ENCODE measurements around the gene GTF2F2.
"Not testable (repeated sequence)": the region's sequence is repeated elsewhere in the genome, so short reads cannot be mapped to it uniquely, and the experiment has no call there.

GTF2F2 gene

GRCh38 chr13:45292176-45292575 is 171.9 kb downstream of the GTF2F2 start:
- Mint-ChIP-seq H3K4me1 (ENCODE audit: low read depth) (peaks cover 9% of the 10 kb centered on the region), H3K27me3 (ENCODE audit: low read depth) (no peaks in the 10 kb centered on the region), H3K27ac (no peak overlapping the region), H3K4me3 (no peak overlapping the region), H3K9me3 (no peaks in the 10 kb centered on the region), H3K36me3 (ENCODE audit: low read depth) (peaks cover 4% of the 10 kb centered on the region)
- no peak for DNase-seq (ENCODE audit: low spot score)

- DNase-seq (ENCODE audit: low spot score) = no peak
- Mint-ChIP-seq H3K4me3 (no peak overlapping the region), H3K36me3 (ENCODE audit: low read depth) (peaks cover 3% of the 10 kb centered on the region), H3K9me3 (no peaks in the 10 kb centered on the region), H3K27ac (no peak overlapping the region), H3K4me1 (ENCODE audit: low read depth) (peaks cover 23% of the 10 kb centered on the region), H3K27me3 (ENCODE audit: low read depth) (no peaks in the 10 kb centered on the region)
Observed at GRCh38 chr13:45295536-45295935, 175.2 kb downstream of the GTF2F2 start.

- Mint-ChIP-seq H3K36me3 (ENCODE audit: low read depth) (peaks cover 3% of the 10 kb centered on the region), H3K27ac (peak overlapping the region; percentile 72), H3K4me3 (no peak overlapping the region), H3K4me1 (ENCODE audit: low read depth) (peaks cover 23% of the 10 kb centered on the region), H3K9me3 (no peaks in the 10 kb centered on the region), H3K27me3 (ENCODE audit: low read depth) (no peaks in the 10 kb centered on the region)
- DNase-seq (ENCODE audit: low spot score) = no peak
Observed at GRCh38 chr13:45296259-45296658, 175.9 kb downstream of the GTF2F2 start.

- DNase-seq (ENCODE audit: low spot score) = no peak
- no peaks in the 10 kb centered on the region for H3K9me3 Mint-ChIP-seq
- H3K36me3 Mint-ChIP-seq (ENCODE audit: low read depth) = peaks cover 3% of the 10 kb centered on the region
- peak overlapping the region; percentile 3 for H3K4me3 Mint-ChIP-seq
- no peaks in the 10 kb centered on the region for H3K27me3 Mint-ChIP-seq (ENCODE audit: low read depth)
- H3K27ac Mint-ChIP-seq = peak overlapping the region; percentile 49
- H3K4me1 Mint-ChIP-seq (ENCODE audit: low read depth) = peaks cover 23% of the 10 kb centered on the region
Observed at GRCh38 chr13:45297456-45298205, 177.3 kb downstream of the GTF2F2 start.

- Mint-ChIP-seq H3K27me3 (ENCODE audit: low read depth) (no peaks in the 10 kb centered on the region), H3K4me1 (ENCODE audit: low read depth) (peaks cover 23% of the 10 kb centered on the region), H3K4me3 (peak overlapping the region; percentile 3), H3K36me3 (ENCODE audit: low read depth) (peaks cover 3% of the 10 kb centered on the region), H3K9me3 (no peaks in the 10 kb centered on the region), H3K27ac (peak overlapping the region; percentile 49)
- DNase-seq (ENCODE audit: low spot score) = no peak
Observed at GRCh38 chr13:45298206-45298505, 177.8 kb downstream of the GTF2F2 start.

- not testable (repeated sequence) for H3K9me3 Mint-ChIP-seq, H3K4me3 Mint-ChIP-seq
- H3K27ac Mint-ChIP-seq = peak overlapping the region; percentile 49
Observed at GRCh38 chr13:45298550-45298949, 178.2 kb downstream of the GTF2F2 start.

GRCh38 chr13:45299194-45299593 is 178.9 kb downstream of the GTF2F2 start:
- Mint-ChIP-seq H3K9me3 (no peaks in the 10 kb centered on the region), H3K4me3 (no peak overlapping the region), H3K27ac (no peak overlapping the region), H3K4me1 (ENCODE audit: low read depth) (peaks cover 23% of the 10 kb centered on the region), H3K36me3 (ENCODE audit: low read depth) (peaks cover 3% of the 10 kb centered on the region), H3K27me3 (ENCODE audit: low read depth) (peaks cover 3% of the 10 kb centered on the region)
- no peak for DNase-seq (ENCODE audit: low spot score)

More at GRCh38 chr13:45298550-45298949, 178.2 kb downstream of the GTF2F2 start:
- H3K4me1 Mint-ChIP-seq (ENCODE audit: low read depth) = peaks cover 23% of the 10 kb centered on the region
- H3K27me3 Mint-ChIP-seq (ENCODE audit: low read depth); H3K36me3 Mint-ChIP-seq (ENCODE audit: low read depth); DNase-seq (ENCODE audit: low spot score): not testable (repeated sequence)

GRCh38 chr13:45300190-45300985 is 180.1 kb downstream of the GTF2F2 start:
- peaks cover 23% of the 10 kb centered on the region for H3K4me1 Mint-ChIP-seq (ENCODE audit: low read depth)
- no peak for DNase-seq (ENCODE audit: low spot score)
- H3K4me3 Mint-ChIP-seq = no peak overlapping the region
- no peak overlapping the region for H3K27ac Mint-ChIP-seq
- H3K9me3 Mint-ChIP-seq = no peaks in the 10 kb centered on the region
- H3K27me3 Mint-ChIP-seq (ENCODE audit: low read depth) = peaks cover 3% of the 10 kb centered on the region
- H3K36me3 Mint-ChIP-seq (ENCODE audit: low read depth) = peaks cover 3% of the 10 kb centered on the region

GRCh38 chr13:45301263-45301662 is 181.0 kb downstream of the GTF2F2 start:
- no peak overlapping the region for H3K4me3 Mint-ChIP-seq
- H3K36me3 Mint-ChIP-seq (ENCODE audit: low read depth) = peaks cover 3% of the 10 kb centered on the region
- H3K9me3 Mint-ChIP-seq = no peaks in the 10 kb centered on the region
- H3K27ac Mint-ChIP-seq = no peak overlapping the region
- peaks cover 3% of the 10 kb centered on the region for H3K27me3 Mint-ChIP-seq (ENCODE audit: low read depth)
- DNase-seq (ENCODE audit: low spot score) = no peak
- H3K4me1 Mint-ChIP-seq (ENCODE audit: low read depth) = peaks cover 20% of the 10 kb centered on the region

- no peak for DNase-seq (ENCODE audit: low spot score)
- H3K4me1 Mint-ChIP-seq (ENCODE audit: low read depth) = peaks cover 13% of the 10 kb centered on the region
- H3K27ac Mint-ChIP-seq = no peak overlapping the region
- H3K9me3 Mint-ChIP-seq = no peaks in the 10 kb centered on the region
- H3K4me3 Mint-ChIP-seq = no peak overlapping the region
- H3K27me3 Mint-ChIP-seq (ENCODE audit: low read depth) = peaks cover 9% of the 10 kb centered on the region
- peaks cover 2% of the 10 kb centered on the region for H3K36me3 Mint-ChIP-seq (ENCODE audit: low read depth)
Observed at GRCh38 chr13:45302507-45302906, 182.2 kb downstream of the GTF2F2 start.

- H3K9me3 Mint-ChIP-seq = no peaks in the 10 kb centered on the region
- no peak for DNase-seq (ENCODE audit: low spot score)
Observed at GRCh38 chr13:45303026-45303425, 182.7 kb downstream of the GTF2F2 start.

GRCh38 chr13:45303866-45304265 is 183.6 kb downstream of the GTF2F2 start:
- peaks cover 14% of the 10 kb centered on the region for H3K27me3 Mint-ChIP-seq (ENCODE audit: low read depth)
- no peak for DNase-seq (ENCODE audit: low spot score)
- H3K4me3 Mint-ChIP-seq = no peak overlapping the region
- H3K36me3 Mint-ChIP-seq (ENCODE audit: low read depth) = no peaks in the 10 kb centered on the region
- no peak overlapping the region for H3K27ac Mint-ChIP-seq
- no peaks in the 10 kb centered on the region for H3K9me3 Mint-ChIP-seq
- H3K4me1 Mint-ChIP-seq (ENCODE audit: low read depth) = no peaks in the 10 kb centered on the region

More at GRCh38 chr13:45303026-45303425, 182.7 kb downstream of the GTF2F2 start:
- no peaks in the 10 kb centered on the region for H3K36me3 Mint-ChIP-seq (ENCODE audit: low read depth)
- H3K4me3 Mint-ChIP-seq = no peak overlapping the region
- peaks cover 12% of the 10 kb centered on the region for H3K27me3 Mint-ChIP-seq (ENCODE audit: low read depth)
- peaks cover 7% of the 10 kb centered on the region for H3K4me1 Mint-ChIP-seq (ENCODE audit: low read depth)
- no peak overlapping the region for H3K27ac Mint-ChIP-seq

GRCh38 chr13:45305079-45305478 is 184.8 kb downstream of the GTF2F2 start:
- no peaks in the 10 kb centered on the region for H3K9me3 Mint-ChIP-seq
- no peak overlapping the region for H3K27ac Mint-ChIP-seq
- H3K27me3 Mint-ChIP-seq (ENCODE audit: low read depth) = peaks cover 19% of the 10 kb centered on the region
- DNase-seq (ENCODE audit: low spot score) = no peak
- peaks cover 4% of the 10 kb centered on the region for H3K4me1 Mint-ChIP-seq (ENCODE audit: low read depth)
- H3K36me3 Mint-ChIP-seq (ENCODE audit: low read depth) = no peaks in the 10 kb centered on the region
- no peak overlapping the region for H3K4me3 Mint-ChIP-seq

- H3K36me3 Mint-ChIP-seq (ENCODE audit: low read depth) = no peaks in the 10 kb centered on the region
- H3K4me3 Mint-ChIP-seq = no peak overlapping the region
- H3K27me3 Mint-ChIP-seq (ENCODE audit: low read depth) = peaks cover 32% of the 10 kb centered on the region
- DNase-seq (ENCODE audit: low spot score) = no peak
- peaks cover 13% of the 10 kb centered on the region for H3K4me1 Mint-ChIP-seq (ENCODE audit: low read depth)
- H3K27ac Mint-ChIP-seq = no peak overlapping the region
- H3K9me3 Mint-ChIP-seq = no peaks in the 10 kb centered on the region
Observed at GRCh38 chr13:45306966-45307365, 186.7 kb downstream of the GTF2F2 start.

All from T-helper 2 cell treated with Interferon-gamma antibody and Interleukin-4, amounts not matched to agents 5 μg/mL and 100 μg/mL, for 36 hours (primary cell).